ENCODE results near the gene CDH3.
A peak's percentile ranks its signal among the peaks of the same experiment; 100 is the strongest.

The CDH3 gene

DNA sequence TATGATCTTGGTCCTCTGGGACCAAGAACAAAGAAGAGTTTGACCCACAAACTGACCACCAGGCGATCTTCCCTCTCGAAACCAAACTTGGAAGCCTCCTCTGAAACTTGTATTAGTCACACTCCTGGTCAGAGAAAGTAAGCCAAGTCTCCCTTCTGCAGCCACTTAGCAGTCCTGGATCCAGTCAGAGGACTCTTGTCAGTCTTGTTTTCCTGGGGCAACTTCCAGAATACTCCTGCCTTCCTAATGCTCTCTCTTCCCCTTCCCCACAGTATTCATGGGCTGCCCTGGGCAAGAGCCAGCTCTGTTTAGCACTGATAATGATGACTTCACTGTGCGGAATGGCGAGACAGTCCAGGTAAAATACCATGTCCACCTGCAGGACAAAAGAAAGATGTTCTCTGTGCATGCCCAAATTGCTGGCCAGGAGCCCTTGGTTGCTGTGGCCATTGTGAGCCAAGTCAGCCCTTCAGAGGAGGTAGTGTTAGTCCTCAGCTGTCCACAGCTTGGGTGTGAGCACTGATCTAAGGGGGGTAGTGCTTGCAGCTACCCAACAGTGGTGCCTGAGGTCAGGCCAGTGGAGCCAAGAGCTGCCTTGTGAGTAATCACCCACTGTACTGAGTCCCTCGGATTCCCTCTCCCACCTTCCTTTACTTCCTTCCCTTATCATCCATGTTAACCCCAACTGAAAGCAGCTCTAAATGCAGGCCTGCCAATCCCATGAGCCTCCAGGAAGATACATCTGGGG is 31.2 kb downstream of the CDH3 start:
- no peak overlapping the region for H3K9ac ChIP-seq (ENCODE audit: low read depth, low read length)
- no peaks in the 10 kb centered on the region for H3K9me3 ChIP-seq (replicated peaks; ENCODE audit: low read length)
- H3K36me3 ChIP-seq (ENCODE audit: insufficient read depth, low read length) = no peaks in the 10 kb centered on the region
- H3K4me1 ChIP-seq (ENCODE audit: control insufficient read depth, insufficient read depth, low read length) = no peaks in the 10 kb centered on the region
- no peak overlapping the region for H3K4me2 ChIP-seq (ENCODE audit: low read length)
- no peak overlapping the region for H3K4me3 ChIP-seq (ENCODE audit: low read length)
- H3K27me3 ChIP-seq (ENCODE audit: control insufficient read depth, insufficient read depth, low read length) = peaks cover 3% of the 10 kb centered on the region

DNA sequence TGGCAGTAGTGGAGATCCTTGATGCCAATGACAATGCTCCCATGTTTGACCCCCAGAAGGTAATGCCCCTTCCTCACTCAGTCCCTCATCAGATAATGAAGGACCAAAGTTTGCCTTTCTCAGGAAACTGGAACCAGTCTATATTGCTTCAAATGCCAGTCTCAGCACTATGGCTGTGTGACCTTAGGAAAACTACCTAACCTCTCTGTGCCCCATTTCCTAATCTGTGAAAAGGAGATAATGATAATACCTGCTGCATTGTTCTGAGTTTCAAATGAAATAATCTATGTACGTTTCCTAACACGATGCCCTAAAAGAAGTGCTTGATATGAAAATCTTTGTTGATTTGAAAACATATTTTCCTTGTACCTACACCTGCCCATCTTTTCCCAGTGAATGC is 35.9 kb downstream of the CDH3 start:
- Histone ChIP-seq H3K9me3 (replicated peaks; ENCODE audit: low read length) (no peaks in the 10 kb centered on the region), H3K4me3 (ENCODE audit: low read length) (no peak overlapping the region), H3K27me3 (ENCODE audit: control insufficient read depth, insufficient read depth, low read length) (no peaks in the 10 kb centered on the region), H3K36me3 (ENCODE audit: insufficient read depth, low read length) (no peaks in the 10 kb centered on the region), H3K4me1 (ENCODE audit: control insufficient read depth, insufficient read depth, low read length) (no peaks in the 10 kb centered on the region), H3K4me2 (ENCODE audit: low read length) (no peak overlapping the region), H3K9ac (ENCODE audit: low read depth, low read length) (no peak overlapping the region)

DNA sequence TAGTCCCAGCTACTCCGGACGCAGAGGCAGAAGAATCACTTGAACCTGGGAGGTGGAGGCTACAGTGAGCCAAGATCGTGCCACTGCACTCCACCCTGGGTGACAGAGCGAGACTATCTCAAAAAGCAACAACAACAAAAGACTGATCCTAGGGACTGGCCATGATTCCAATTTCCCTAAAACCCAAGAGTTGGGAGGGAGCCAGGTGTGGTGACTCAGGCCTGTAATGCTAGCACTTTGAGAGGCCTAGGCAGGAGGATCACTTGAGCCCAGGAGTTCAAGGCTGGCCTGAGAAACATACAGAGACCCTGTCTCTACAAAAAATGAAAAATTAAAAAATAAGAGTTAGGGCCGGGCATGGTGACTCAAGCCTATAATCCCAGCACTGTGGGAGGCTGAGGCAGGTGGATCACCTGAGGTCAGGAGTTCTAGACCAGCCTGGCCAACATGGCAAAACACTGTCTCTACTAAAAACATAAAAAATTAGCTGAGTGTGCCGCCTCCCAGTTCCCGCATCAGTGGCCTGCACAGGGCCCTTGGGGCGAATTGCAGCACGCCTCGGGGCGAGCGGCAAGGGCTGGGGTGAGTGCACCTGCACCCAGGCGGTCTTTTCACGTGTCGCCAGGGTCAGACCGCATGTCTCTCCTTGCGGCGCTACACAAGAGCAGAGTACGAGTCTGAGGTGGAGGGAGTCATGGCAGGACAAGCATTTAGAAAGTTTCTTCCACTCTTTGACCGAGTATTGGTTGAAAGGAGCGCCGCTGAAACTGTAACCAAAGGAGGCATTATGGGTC is 40.8 kb downstream of the CDH3 start:
- Histone ChIP-seq H3K4me1 (ENCODE audit: control insufficient read depth, insufficient read depth, low read length) (no peaks in the 10 kb centered on the region), H3K4me3 (ENCODE audit: low read length) (no peak overlapping the region), H3K9ac (ENCODE audit: low read depth, low read length) (no peak overlapping the region), H3K4me2 (ENCODE audit: low read length) (no peak overlapping the region), H3K27me3 (ENCODE audit: control insufficient read depth, insufficient read depth, low read length) (peaks cover 2% of the 10 kb centered on the region), H3K9me3 (replicated peaks; ENCODE audit: low read length) (no peaks in the 10 kb centered on the region), H3K36me3 (ENCODE audit: insufficient read depth, low read length) (no peaks in the 10 kb centered on the region)

DNA sequence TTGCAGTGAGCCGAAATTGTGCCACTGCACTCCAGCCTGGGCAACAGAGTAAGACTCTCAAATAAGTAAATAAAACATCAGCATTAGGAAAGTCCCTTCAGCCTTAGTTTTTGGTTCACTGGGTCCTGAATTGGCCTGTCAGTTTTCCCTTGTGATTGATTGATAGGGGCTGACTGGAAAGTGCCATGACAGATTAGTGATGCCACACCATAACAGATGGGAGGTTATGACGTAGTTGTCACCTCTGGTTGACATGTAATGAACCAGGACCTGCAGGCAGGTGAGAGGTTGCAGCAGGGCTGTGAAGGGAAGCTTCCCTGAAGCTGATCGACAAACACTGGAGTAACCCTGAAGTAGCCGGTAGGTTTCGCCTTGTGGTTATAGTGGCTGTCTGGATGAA is 41.8 kb downstream of the CDH3 start:
- peaks cover 2% of the 10 kb centered on the region for H3K27me3 ChIP-seq (ENCODE audit: control insufficient read depth, insufficient read depth, low read length)
- no peaks in the 10 kb centered on the region for H3K36me3 ChIP-seq (ENCODE audit: insufficient read depth, low read length)
- no peak overlapping the region for H3K4me2 ChIP-seq (ENCODE audit: low read length)
- H3K9me3 ChIP-seq (replicated peaks; ENCODE audit: low read length) = no peaks in the 10 kb centered on the region
- H3K4me3 ChIP-seq (ENCODE audit: low read length) = no peak overlapping the region
- H3K4me1 ChIP-seq (ENCODE audit: control insufficient read depth, insufficient read depth, low read length) = no peaks in the 10 kb centered on the region
- no peak overlapping the region for H3K9ac ChIP-seq (ENCODE audit: low read depth, low read length)

DNA sequence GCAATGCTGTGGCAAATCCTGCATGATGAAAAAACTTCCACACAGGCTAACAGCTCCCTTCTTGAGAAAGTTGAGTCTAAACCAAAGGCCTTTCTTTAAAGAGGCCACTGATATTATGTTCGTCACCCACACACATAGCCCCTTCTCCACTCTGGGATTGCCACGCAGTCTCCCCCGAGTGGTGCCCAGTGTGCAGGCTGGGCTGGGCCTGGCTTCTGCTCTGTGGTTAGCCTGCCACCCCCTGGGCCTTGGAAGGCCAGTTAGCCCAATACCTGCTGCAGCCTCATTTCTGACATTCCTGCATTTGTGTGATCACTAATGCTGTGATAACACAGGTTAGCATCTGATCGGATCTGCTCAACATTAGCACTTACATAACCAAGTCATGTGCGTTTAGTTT is 44.8 kb downstream of the CDH3 start:
- no peak overlapping the region for H3K4me3 ChIP-seq (ENCODE audit: low read length)

GRCh38 chr16:68695575-68695974 is 50.5 kb downstream of the CDH3 start:
- no peak overlapping the region for H3K4me3 ChIP-seq (ENCODE audit: low read length)
- H3K27me3 ChIP-seq (ENCODE audit: control insufficient read depth, insufficient read depth, low read length) = no peaks in the 10 kb centered on the region
- H3K9me3 ChIP-seq (replicated peaks; ENCODE audit: low read length) = no peaks in the 10 kb centered on the region
- no peak overlapping the region for H3K4me2 ChIP-seq (ENCODE audit: low read length)
- H3K36me3 ChIP-seq (ENCODE audit: insufficient read depth, low read length) = no peaks in the 10 kb centered on the region
- no peak overlapping the region for H3K9ac ChIP-seq (ENCODE audit: low read depth, low read length)
- peaks cover 10% of the 10 kb centered on the region for H3K4me1 ChIP-seq (ENCODE audit: control insufficient read depth, insufficient read depth, low read length)

More for the DNA sequence above, 44.8 kb downstream of the CDH3 start:
- Histone ChIP-seq H3K4me1 (ENCODE audit: control insufficient read depth, insufficient read depth, low read length) (no peaks in the 10 kb centered on the region), H3K9ac (ENCODE audit: low read depth, low read length) (no peak overlapping the region), H3K9me3 (replicated peaks; ENCODE audit: low read length) (no peaks in the 10 kb centered on the region), H3K4me2 (ENCODE audit: low read length) (no peak overlapping the region), H3K36me3 (ENCODE audit: insufficient read depth, low read length) (no peaks in the 10 kb centered on the region), H3K27me3 (ENCODE audit: control insufficient read depth, insufficient read depth, low read length) (peaks cover 2% of the 10 kb centered on the region)

- H3K4me1 ChIP-seq (ENCODE audit: control insufficient read depth, insufficient read depth, low read length) = peaks cover 10% of the 10 kb centered on the region
- no peak overlapping the region for H3K9ac ChIP-seq (ENCODE audit: low read depth, low read length)
- no peak overlapping the region for H3K4me3 ChIP-seq (ENCODE audit: low read length)
- H3K4me2 ChIP-seq (ENCODE audit: low read length) = no peak overlapping the region
- no peaks in the 10 kb centered on the region for H3K36me3 ChIP-seq (ENCODE audit: insufficient read depth, low read length)
- H3K27me3 ChIP-seq (ENCODE audit: control insufficient read depth, insufficient read depth, low read length) = no peaks in the 10 kb centered on the region
- H3K9me3 ChIP-seq (replicated peaks; ENCODE audit: low read length) = no peaks in the 10 kb centered on the region
Measured at GRCh38 chr16:68696514-68696913, 51.4 kb downstream of the CDH3 start.

DNA sequence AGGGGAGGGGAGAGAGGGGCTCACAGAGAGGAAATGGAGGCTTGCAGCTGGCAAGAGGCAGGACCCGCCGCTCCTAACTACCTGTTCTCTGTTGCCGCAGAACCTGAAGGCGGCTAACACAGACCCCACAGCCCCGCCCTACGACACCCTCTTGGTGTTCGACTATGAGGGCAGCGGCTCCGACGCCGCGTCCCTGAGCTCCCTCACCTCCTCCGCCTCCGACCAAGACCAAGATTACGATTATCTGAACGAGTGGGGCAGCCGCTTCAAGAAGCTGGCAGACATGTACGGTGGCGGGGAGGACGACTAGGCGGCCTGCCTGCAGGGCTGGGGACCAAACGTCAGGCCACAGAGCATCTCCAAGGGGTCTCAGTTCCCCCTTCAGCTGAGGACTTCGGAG is 53.0 kb downstream of the CDH3 start:
- Histone ChIP-seq H3K4me3 (ENCODE audit: low read length) (no peak overlapping the region), H3K36me3 (ENCODE audit: insufficient read depth, low read length) (no peaks in the 10 kb centered on the region), H3K4me2 (ENCODE audit: low read length) (no peak overlapping the region), H3K4me1 (ENCODE audit: control insufficient read depth, insufficient read depth, low read length) (peaks cover 10% of the 10 kb centered on the region), H3K9me3 (replicated peaks; ENCODE audit: low read length) (no peaks in the 10 kb centered on the region), H3K9ac (ENCODE audit: low read depth, low read length) (no peak overlapping the region), H3K27me3 (ENCODE audit: control insufficient read depth, insufficient read depth, low read length) (no peaks in the 10 kb centered on the region)

DNA sequence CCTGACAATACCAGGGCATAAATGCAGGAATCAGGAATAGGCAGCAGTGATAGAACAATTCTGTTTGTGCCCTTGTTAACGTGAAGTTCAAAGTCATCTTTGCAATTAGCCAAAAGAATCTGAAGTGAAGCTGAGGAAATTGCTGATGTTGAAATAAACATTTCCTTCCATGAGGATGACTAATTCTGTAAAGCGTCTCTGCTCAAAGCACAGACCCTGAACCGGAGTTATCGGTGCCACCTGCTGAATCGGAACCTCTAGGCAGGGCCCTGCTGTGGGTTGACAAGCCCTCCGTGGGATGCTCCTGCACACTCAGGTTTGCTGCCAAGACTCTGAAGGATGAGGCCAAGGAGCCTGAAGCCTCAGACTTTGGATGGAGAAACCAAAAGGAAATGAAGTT is 55.0 kb downstream of the CDH3 start:
- Histone ChIP-seq H3K4me1 (ENCODE audit: control insufficient read depth, insufficient read depth, low read length) (peaks cover 10% of the 10 kb centered on the region), H3K4me3 (ENCODE audit: low read length) (no peak overlapping the region), H3K27me3 (ENCODE audit: control insufficient read depth, insufficient read depth, low read length) (no peaks in the 10 kb centered on the region), H3K36me3 (ENCODE audit: insufficient read depth, low read length) (no peaks in the 10 kb centered on the region), H3K9ac (ENCODE audit: low read depth, low read length) (no peak overlapping the region), H3K4me2 (ENCODE audit: low read length) (peak overlapping the region; percentile 51), H3K9me3 (replicated peaks; ENCODE audit: low read length) (no peaks in the 10 kb centered on the region)

- Histone ChIP-seq H3K4me2 (ENCODE audit: low read length) (no peak overlapping the region), H3K4me3 (ENCODE audit: low read length) (no peak overlapping the region), H3K4me1 (ENCODE audit: control insufficient read depth, insufficient read depth, low read length) (peaks cover 10% of the 10 kb centered on the region), H3K9me3 (replicated peaks; ENCODE audit: low read length) (no peaks in the 10 kb centered on the region), H3K27me3 (ENCODE audit: control insufficient read depth, insufficient read depth, low read length) (no peaks in the 10 kb centered on the region), H3K9ac (ENCODE audit: low read depth, low read length) (no peak overlapping the region), H3K36me3 (ENCODE audit: insufficient read depth, low read length) (no peaks in the 10 kb centered on the region)
Measured at GRCh38 chr16:68700831-68701230, 55.7 kb downstream of the CDH3 start.

DNA sequence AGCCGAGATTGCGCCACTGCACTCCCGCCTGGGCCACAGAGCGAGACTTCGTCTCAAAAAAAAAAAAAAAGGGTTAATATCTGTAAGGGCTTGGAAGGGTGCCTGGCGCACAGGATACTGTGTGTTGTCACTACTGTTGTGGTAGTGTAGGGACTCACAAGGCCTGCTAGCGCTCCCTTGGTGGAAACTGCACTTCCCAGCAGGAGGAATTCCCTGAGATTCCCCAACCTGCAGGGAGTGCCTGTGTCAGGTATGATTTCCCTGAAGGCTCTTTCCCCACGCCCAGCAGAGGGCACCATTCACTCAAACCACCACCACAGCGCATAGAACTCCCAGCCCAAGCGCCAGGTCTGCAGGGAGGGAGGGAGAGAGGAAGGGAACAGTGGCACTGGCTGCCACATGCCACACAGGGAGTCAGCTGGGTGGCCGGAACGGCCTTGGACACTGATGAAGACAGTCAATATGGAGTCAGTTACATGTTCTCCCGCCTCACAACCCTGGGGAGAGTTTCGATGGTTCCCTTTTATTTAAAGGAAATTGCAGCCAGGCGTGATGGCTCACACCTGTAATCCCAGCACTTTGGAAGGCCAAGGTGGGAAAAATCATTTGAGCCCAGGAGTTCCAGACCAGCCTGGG is 59.2 kb downstream of the CDH3 start:
- H3K9me3 ChIP-seq (replicated peaks; ENCODE audit: low read length) = no peaks in the 10 kb centered on the region
- no peak overlapping the region for H3K4me2 ChIP-seq (ENCODE audit: low read length)
- no peak overlapping the region for H3K4me3 ChIP-seq (ENCODE audit: low read length)
- H3K9ac ChIP-seq (ENCODE audit: low read depth, low read length) = no peak overlapping the region
- H3K27me3 ChIP-seq (ENCODE audit: control insufficient read depth, insufficient read depth, low read length) = no peaks in the 10 kb centered on the region
- no peaks in the 10 kb centered on the region for H3K36me3 ChIP-seq (ENCODE audit: insufficient read depth, low read length)
- peaks cover 21% of the 10 kb centered on the region for H3K4me1 ChIP-seq (ENCODE audit: control insufficient read depth, insufficient read depth, low read length)
